KBM-7 (cell line): ENCODE data around the gene CHD1.

ENCODE experiments used
- DNase-seq: peaks from one replicate; pipeline ENCODE4 v3.0.0-alpha.2; 2015
- in situ Hi-C: fragments of 300-500 bp; cut with MboI; formaldehyde crosslinking; loops from 2 replicates; pipeline ENCODE4 v1.14.3; 2020; ENCODE audit warnings: low sequenced_read_pairs, low pct_unique_long_range_greater_than_20kb, mixed read lengths

CHD1 gene

GRCh38 chr5:98940581-98940980 lies 11.8 kb upstream of the CHD1 start:
- DNase-seq: no peak
- in situ Hi-C loops: no loop called here

- in situ Hi-C loops: no loop called here
Measured at GRCh38 chr5:98938464-98938863, 9.7 kb upstream of the CHD1 start.

GRCh38 chr5:98936948-98937715 lies 8.3 kb upstream of the CHD1 start:
- in situ Hi-C loops: no loop called here
- no peak for DNase-seq

More at GRCh38 chr5:98938464-98938863, 9.7 kb upstream of the CHD1 start:
- no peak for DNase-seq

GRCh38 chr5:98935206-98935605 lies 6.4 kb upstream of the CHD1 start:
- in situ Hi-C loops: no loop called here
- no peak for DNase-seq

- in situ Hi-C loops: no loop called here
Measured at GRCh38 chr5:98934546-98934945, 5.7 kb upstream of the CHD1 start.

GRCh38 chr5:98933445-98934072 lies 4.8 kb upstream of the CHD1 start:
- peak; percentile 91 for DNase-seq
- in situ Hi-C loops: no loop called here

More at GRCh38 chr5:98934546-98934945, 5.7 kb upstream of the CHD1 start:
- DNase-seq: no peak

GRCh38 chr5:98930972-98931762 lies 2.4 kb upstream of the CHD1 start:
- DNase-seq: no peak
- in situ Hi-C loops: no loop called here

- in situ Hi-C loops: loop anchor here (10.0 kb wide), 1 partner anchor 105 kb away; no protein-coding TSS in a partner anchor
- no peak for DNase-seq
Measured at GRCh38 chr5:98929710-98930298, 997 bp upstream of the CHD1 start.

GRCh38 chr5:98927989-98928872 lies 576 bp downstream of the CHD1 start:
- in situ Hi-C loops: loop anchor here (10.0 kb wide), 1 partner anchor 107 kb away; no protein-coding TSS in a partner anchor
- peak; percentile 41 for DNase-seq

- in situ Hi-C loops: loop anchor here (10.0 kb wide), 1 partner anchor 107 kb away; no protein-coding TSS in a partner anchor
- peak; percentile 67 for DNase-seq
Measured at GRCh38 chr5:98927242-98927988, 1.4 kb downstream of the CHD1 start.

- in situ Hi-C loops: loop anchor here (10.0 kb wide), 1 partner anchor 111 kb away; no protein-coding TSS in a partner anchor
- no peak for DNase-seq
Measured at GRCh38 chr5:98923966-98924365, 4.8 kb downstream of the CHD1 start.

- in situ Hi-C loops: loop anchor here (10.0 kb wide), 1 partner anchor 113 kb away; no protein-coding TSS in a partner anchor
- no peak for DNase-seq
Measured at GRCh38 chr5:98921947-98922505, 6.8 kb downstream of the CHD1 start.

GRCh38 chr5:98917433-98917832 lies 11.4 kb downstream of the CHD1 start:
- in situ Hi-C loops: no loop called here
- DNase-seq: no peak

- DNase-seq: no peak
- in situ Hi-C loops: no loop called here
Measured at GRCh38 chr5:98916540-98916939, 12.3 kb downstream of the CHD1 start.

- in situ Hi-C loops: no loop called here
- DNase-seq: no peak
Measured at GRCh38 chr5:98913911-98914310, 14.9 kb downstream of the CHD1 start.

- in situ Hi-C loops: no loop called here
- peak; percentile 20 for DNase-seq
Measured at GRCh38 chr5:98911280-98912040, 17.3 kb downstream of the CHD1 start.

GRCh38 chr5:98909363-98909762 lies 19.4 kb downstream of the CHD1 start:
- in situ Hi-C loops: no loop called here
- DNase-seq: no peak
